Measurements from ENCODE around the gene CSNK2A3.

DNA sequence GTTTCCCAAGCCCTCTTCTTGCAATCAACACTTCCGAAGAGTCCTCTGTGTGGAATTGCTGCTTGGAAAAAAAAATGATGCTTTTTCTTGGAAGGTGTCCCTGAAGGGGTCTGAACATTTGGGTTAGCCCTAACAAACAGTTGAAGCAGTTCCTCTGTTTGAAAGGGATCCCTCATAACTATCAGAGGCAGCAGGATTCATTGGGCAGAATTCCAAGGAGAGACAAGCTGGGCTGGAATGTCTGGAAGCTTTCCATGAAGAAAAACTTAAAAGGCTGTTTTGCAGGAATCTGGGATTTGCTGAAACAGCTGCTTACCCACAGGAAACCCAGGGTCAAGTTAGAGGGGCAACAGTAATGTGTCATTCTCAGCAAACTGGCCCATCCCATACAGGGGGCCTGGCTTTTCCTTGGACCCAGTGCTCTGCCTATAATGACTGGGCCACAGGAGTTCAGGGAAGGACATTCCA lies 3.1 kb downstream of the CSNK2A3 start:
- no peak for TF ChIP-seq CTCF (optimal IDR thresholded peaks at IDR 0.05 in 1 of 3, IDR thresholded peaks at IDR 0.05 in 1 of 3, conservative IDR thresholded peaks at IDR 0.05 in 1 of 3; ENCODE audit: extremely low read depth in 1 of 3, insufficient read depth in 2 of 3, low read length in 3 of 3)
- TF ChIP-seq EZH2 (IDR thresholded peaks at IDR 0.05; ENCODE audit: low read length), result no peak

Measured in keratinocyte (primary cell).